PFSK-1 (cell line): ENCODE data around the gene SPTBN1.

Experiments
- FOXP2 ChIP-seq: optimal IDR thresholded peaks from 2 replicates; pipeline ENCODE3; 2011; ENCODE audit warnings: borderline replicate concordance, control low read depth, inconsistent platforms; ENCODE audit not compliant: insufficient read depth; ENCODE audit errors: extremely low read length, extremely low read depth
- POLR2AphosphoS5 ChIP-seq: IDR thresholded peaks from 2 replicates; pipeline ENCODE4 v1.6.1; 2012; ENCODE audit warnings: low read depth, mild to moderate bottlenecking, control low read depth, low read length, moderate library complexity
- REST ChIP-seq, 2 experiments: IDR thresholded peaks; 2 replicates each; pipeline versions ENCODE4 v1.6.1 to v1.8.0; 2011 to 2012; ENCODE audit warnings: low read depth in 2 of 2, low read length in 2 of 2, control low read depth in 1 of 2, inconsistent platforms in 1 of 2, mild to moderate bottlenecking in 1 of 2, moderate library complexity in 1 of 2; ENCODE audit not compliant: insufficient read depth in 1 of 2
- SIN3A ChIP-seq: IDR thresholded peaks from 2 replicates; pipeline ENCODE4 v1.6.1; 2012; ENCODE audit warnings: mild to moderate bottlenecking, low read length, moderate library complexity, borderline replicate concordance; ENCODE audit not compliant: insufficient read depth
- TAF1 ChIP-seq: IDR thresholded peaks from 2 replicates; pipeline ENCODE4 v1.6.1; 2012; ENCODE audit warnings: low read length, control low read depth, borderline replicate concordance; ENCODE audit not compliant: insufficient read depth

Gene SPTBN1

GRCh38 chr2:54660752-54661151 lies 204.6 kb downstream of the SPTBN1 start:
- no peak for TF ChIP-seq TAF1
- no peak for TF ChIP-seq FOXP2
- TF ChIP-seq REST (IDR thresholded peaks at IDR 0.05; ENCODE audit: insufficient read depth in 1 of 2, low read depth in 2 of 2, low read length in 2 of 2): no peak
- TF ChIP-seq POLR2AphosphoS5: no peak
- no peak for TF ChIP-seq SIN3A

GRCh38 chr2:54663424-54664030 lies 207.4 kb downstream of the SPTBN1 start:
- TF ChIP-seq TAF1: no peak
- TF ChIP-seq POLR2AphosphoS5: no peak
- no peak for TF ChIP-seq FOXP2
- no peak for TF ChIP-seq SIN3A
- no peak for TF ChIP-seq REST (IDR thresholded peaks at IDR 0.05; ENCODE audit: insufficient read depth in 1 of 2, low read depth in 2 of 2, low read length in 2 of 2)

- TF ChIP-seq TAF1: no peak
- TF ChIP-seq REST (IDR thresholded peaks at IDR 0.05; ENCODE audit: insufficient read depth in 1 of 2, low read depth in 2 of 2, low read length in 2 of 2): no peak
- TF ChIP-seq SIN3A: no peak
- TF ChIP-seq FOXP2: no peak
- no peak for TF ChIP-seq POLR2AphosphoS5
Measured at GRCh38 chr2:54664238-54664786, 208.2 kb downstream of the SPTBN1 start.

- no peak for TF ChIP-seq FOXP2
Measured at GRCh38 chr2:54665436-54665856, 209.3 kb downstream of the SPTBN1 start.

GRCh38 chr2:54666131-54666633 lies 210.1 kb downstream of the SPTBN1 start:
- TF ChIP-seq TAF1: no peak

- TF ChIP-seq TAF1 (no peak), FOXP2 (no peak), REST (IDR thresholded peaks at IDR 0.05; ENCODE audit: insufficient read depth in 1 of 2, low read depth in 2 of 2, low read length in 2 of 2) (no peak), POLR2AphosphoS5 (no peak), SIN3A (no peak)
Measured at GRCh38 chr2:54666634-54667265, 210.6 kb downstream of the SPTBN1 start.
